A673 (cell line): Measurements from ENCODE around the gene FPGS. TPM values are rescaled to one million over a fixed set of nuclear protein-coding genes. Genes with fewer than 3 reads are reported as not detected.

ENCODE experiments used
- BruUV-seq: library from RNA; stranded (reverse); fragments of 400-500 nt; replicated peaks from 2 replicates; lab custom pipeline; 2021; lab: Mats Ljungman, UMichigan
- CTCF ChIA-PET: fragments of 300-600 bp; sonication (Branson Sonifier 250); formaldehyde crosslinking; loops from one replicate; lab custom pipeline; 2022; ENCODE audit warnings: antibody characterized with exemption; lab: Charles Lee
- POLR2A ChIA-PET: fragments of 300-600 bp; sonication (Branson Sonifier 250); formaldehyde crosslinking; loops from one replicate; lab custom pipeline; 2022; ENCODE audit warnings: antibody characterized with exemption; ENCODE audit not compliant: low non-redundant PET; lab: Charles Lee
- DNase-seq: peaks from one replicate; pipeline ENCODE4 v3.0.0-alpha.2; 2015; ENCODE audit warnings: low spot score
- H3K27ac ChIP-seq: fragments of 200-600 bp; sonication (generic); 2 replicates; pipeline ENCODE4 v1.5.1; 2016; ENCODE audit warnings: mixed run types, low read depth, mild to moderate bottlenecking, mixed read lengths, antibody characterized with exemption, low read length; ENCODE audit not compliant: poor library complexity, severe bottlenecking
- H3K27me3 ChIP-seq: fragments of 200-600 bp; sonication (generic); replicated peaks from 2 replicates; pipeline ENCODE4 v1.6.1; 2017; ENCODE audit warnings: mixed run types, low read depth, mild to moderate bottlenecking, mixed read lengths, antibody characterized with exemption, low read length; ENCODE audit not compliant: insufficient read depth, poor library complexity
- H3K36me3 ChIP-seq: fragments of 200-600 bp; sonication (generic); 2 replicates; pipeline ENCODE4 v1.6.1; 2016; ENCODE audit warnings: mixed run types, mild to moderate bottlenecking, mixed read lengths, antibody characterized with exemption, low read length; ENCODE audit not compliant: insufficient read depth, poor library complexity, severe bottlenecking
- H3K4me1 ChIP-seq: fragments of 200-600 bp; sonication (generic); 2 replicates; pipeline ENCODE4 v1.6.1; 2017; ENCODE audit warnings: mixed run types, mild to moderate bottlenecking, mixed read lengths, antibody characterized with exemption, low read length; ENCODE audit not compliant: insufficient read depth, poor library complexity, severe bottlenecking
- H3K4me3 ChIP-seq: fragments of 200-600 bp; sonication (generic); 2 replicates; pipeline ENCODE4 v1.5.1; 2016; ENCODE audit warnings: low read depth, mixed run types, mild to moderate bottlenecking, mixed read lengths, low read length; ENCODE audit not compliant: poor library complexity, severe bottlenecking
- H3K9me3 ChIP-seq: fragments of 200-600 bp; sonication (generic); 2 replicates; pipeline ENCODE4 v1.6.1; 2016; ENCODE audit warnings: mixed run types, low read depth, mild to moderate bottlenecking, mixed read lengths, antibody characterized with exemption, low read length; ENCODE audit not compliant: poor library complexity, severe bottlenecking
- EZH2 ChIP-seq: fragments of 200-600 bp; sonication (generic); IDR thresholded peaks from 2 replicates; pipeline ENCODE4 v1.6.1; 2017; ENCODE audit warnings: borderline replicate concordance, low read depth, mild to moderate bottlenecking, mixed read lengths, antibody characterized with exemption, low read length; ENCODE audit not compliant: poor library complexity, severe bottlenecking
- intact Hi-C: fragments of 100-400 bp; cut with micrococcal nuclease; formaldehyde crosslinking; loops from one replicate; pipeline ENCODE4 v1.10.0; 2022; ENCODE audit not compliant: unreplicated experiment
- total RNA-seq: library from RNA; stranded (reverse); gene quantifications from 2 replicates; pipeline ENCODE4 v1.2.3, GENCODE V29; 2021
- TF ChIP-seq, protein P1 (sequence below): fragments of 300-800, 200-600 bp; sonication (generic); conservative IDR thresholded peaks from 2 replicates; pipeline ENCODE4 v1.5.1; 2017; ENCODE audit warnings: low read depth, mild to moderate bottlenecking, antibody characterized with exemption, low read length, moderate library complexity, mixed read lengths

FPGS gene
- total RNA-seq, 1 experiment from 2014 or later: 74.9 TPM

DNA sequence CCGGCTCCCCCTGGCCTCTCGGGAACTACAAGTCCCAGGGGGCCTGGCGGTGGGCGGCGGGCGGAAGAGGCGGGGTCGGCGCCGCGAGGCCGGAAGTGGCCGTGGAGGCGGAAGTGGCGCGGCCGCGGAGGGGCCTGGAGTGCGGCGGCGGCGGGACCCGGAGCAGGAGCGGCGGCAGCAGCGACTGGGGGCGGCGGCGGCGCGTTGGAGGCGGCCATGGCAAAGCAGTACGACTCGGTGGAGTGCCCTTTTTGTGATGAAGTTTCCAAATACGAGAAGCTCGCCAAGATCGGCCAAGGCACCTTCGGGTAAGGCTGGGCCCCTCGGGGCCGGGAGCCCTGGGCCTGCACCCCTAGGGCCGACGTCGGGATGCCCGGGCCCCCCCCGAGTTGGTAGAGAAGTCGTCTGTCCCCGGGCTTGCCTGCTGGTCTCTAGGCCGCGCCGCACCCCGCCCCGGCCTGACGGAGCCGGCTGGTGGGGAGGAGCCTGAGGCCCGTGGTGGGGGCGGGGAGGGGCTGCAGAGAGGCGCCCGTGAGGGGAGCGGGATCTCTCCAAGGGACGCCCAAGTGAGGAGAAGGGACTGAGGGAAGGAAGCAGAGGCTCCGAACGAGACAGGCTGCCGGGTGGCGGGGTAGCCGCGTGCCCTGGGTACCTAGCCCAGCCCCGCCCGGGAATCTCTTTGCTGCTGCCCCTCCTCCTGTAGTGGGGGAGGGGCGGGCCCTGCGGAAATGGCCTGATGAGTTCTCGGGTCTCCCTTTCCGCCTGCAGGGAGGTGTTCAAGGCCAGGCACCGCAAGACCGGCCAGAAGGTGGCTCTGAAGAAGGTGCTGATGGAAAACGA is 16.5 kb upstream of the FPGS start, which contains the start of gene CDK9:
CDK9 (plus strand) TSS at position 102 of the 840 bp plus-strand sequence; CDS start at position 217, 115 bp downstream.
- no peaks in the 10 kb centered on the region for H3K9me3 ChIP-seq
- no peaks in the 10 kb centered on the region for H3K27me3 ChIP-seq
- H3K4me1 ChIP-seq: peaks cover 6% of the 10 kb centered on the region
- CTCF ChIA-PET: interaction anchor here (1.6 kb wide), 1 partner anchor 52 kb away, joined by 5 read pairs; the partner anchor contains the start of gene TOR2A
- POLR2A ChIA-PET: interaction anchor here (0.6 kb wide), 1 partner anchor 713 kb away, joined by 4 read pairs; no protein-coding TSS in a partner anchor
- no TSS peak for BruUV-seq
- TF ChIP-seq EZH2: no peak
- TF ChIP-seq, protein P1, sequence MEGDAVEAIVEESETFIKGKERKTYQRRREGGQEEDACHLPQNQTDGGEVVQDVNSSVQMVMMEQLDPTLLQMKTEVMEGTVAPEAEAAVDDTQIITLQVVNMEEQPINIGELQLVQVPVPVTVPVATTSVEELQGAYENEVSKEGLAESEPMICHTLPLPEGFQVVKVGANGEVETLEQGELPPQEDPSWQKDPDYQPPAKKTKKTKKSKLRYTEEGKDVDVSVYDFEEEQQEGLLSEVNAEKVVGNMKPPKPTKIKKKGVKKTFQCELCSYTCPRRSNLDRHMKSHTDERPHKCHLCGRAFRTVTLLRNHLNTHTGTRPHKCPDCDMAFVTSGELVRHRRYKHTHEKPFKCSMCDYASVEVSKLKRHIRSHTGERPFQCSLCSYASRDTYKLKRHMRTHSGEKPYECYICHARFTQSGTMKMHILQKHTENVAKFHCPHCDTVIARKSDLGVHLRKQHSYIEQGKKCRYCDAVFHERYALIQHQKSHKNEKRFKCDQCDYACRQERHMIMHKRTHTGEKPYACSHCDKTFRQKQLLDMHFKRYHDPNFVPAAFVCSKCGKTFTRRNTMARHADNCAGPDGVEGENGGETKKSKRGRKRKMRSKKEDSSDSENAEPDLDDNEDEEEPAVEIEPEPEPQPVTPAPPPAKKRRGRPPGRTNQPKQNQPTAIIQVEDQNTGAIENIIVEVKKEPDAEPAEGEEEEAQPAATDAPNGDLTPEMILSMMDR: no peak
- H3K36me3 ChIP-seq: peaks cover 43% of the 10 kb centered on the region
- intact Hi-C loops: loop anchor here (1.0 to 5.0 kb wide), 4 partner anchors 51 to 195 kb away; partner anchors contain the start of gene TOR2A
- DNase-seq: peak; percentile 94
- H3K27ac ChIP-seq: peak within 1 kb of the TSS; percentile 93
- peak within 1 kb of the TSS; percentile 77 for H3K4me3 ChIP-seq

DNA sequence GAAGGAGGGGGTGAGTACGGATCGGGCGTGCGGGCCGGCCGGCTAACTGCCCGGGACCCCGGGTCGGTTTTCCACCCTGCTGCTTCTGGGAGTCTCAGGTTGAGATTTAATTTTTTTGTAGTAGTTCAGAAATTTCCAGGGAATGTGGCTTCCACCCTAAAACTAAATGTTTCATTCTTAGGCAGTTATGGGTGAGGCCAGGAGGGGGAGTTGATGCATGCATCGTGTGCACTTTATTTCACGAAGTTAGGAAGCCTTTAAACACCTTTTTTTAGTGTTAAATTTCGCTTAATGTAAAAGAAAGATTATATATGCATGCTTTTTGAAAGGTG is 15.9 kb upstream of the FPGS start:
- POLR2A ChIA-PET: no interaction called here
- peaks cover 49% of the 10 kb centered on the region for H3K36me3 ChIP-seq
- H3K4me1 ChIP-seq: peaks cover 6% of the 10 kb centered on the region
- intact Hi-C loops: loop anchor here (1.0 to 5.0 kb wide), 2 partner anchors 81 to 135 kb away; no protein-coding TSS in a partner anchor
- BruUV-seq: no TSS peak
- no peaks in the 10 kb centered on the region for H3K9me3 ChIP-seq
- peak overlapping the region; percentile 77 for H3K4me3 ChIP-seq
- CTCF ChIA-PET: no interaction called here
- no peaks in the 10 kb centered on the region for H3K27me3 ChIP-seq
- TF ChIP-seq, protein P1: peak; percentile 52
- TF ChIP-seq EZH2: no peak
- H3K27ac ChIP-seq: peak overlapping the region; percentile 93
- peak; percentile 31 for DNase-seq

GRCh38 chr9:127788337-127789011 is 14.2 kb upstream of the FPGS start:
- ChIA-PET POLR2A (no interaction called here), CTCF (no interaction called here)
- TF ChIP-seq, protein P1: no peak
- TF ChIP-seq EZH2: no peak
- Histone ChIP-seq H3K4me1 (peaks cover 6% of the 10 kb centered on the region), H3K27me3 (no peaks in the 10 kb centered on the region), H3K9me3 (no peaks in the 10 kb centered on the region), H3K4me3 (no peak overlapping the region), H3K36me3 (peaks cover 58% of the 10 kb centered on the region), H3K27ac (no peak overlapping the region)
- no TSS peak for BruUV-seq
- DNase-seq: no peak
- intact Hi-C loops: loop anchor here (5.0 kb wide), 1 partner anchor 79 kb away; no protein-coding TSS in a partner anchor
